SH-SY5Y (cell line): Measurements from ENCODE around the gene RTN4.

ENCODE experiments used
- GATA2 ChIP-seq: IDR thresholded peaks from 2 replicates; pipeline ENCODE4 v1.6.1; 2011; ENCODE audit warnings: mild to moderate bottlenecking, low read depth, low read length
- GATA3 ChIP-seq: IDR thresholded peaks from 2 replicates; pipeline ENCODE4 v1.6.1; 2011; ENCODE audit warnings: low read depth, mild to moderate bottlenecking, low read length, moderate library complexity

GRCh38 chr2:54941248-54941984 lies 108.8 kb downstream of the RTN4 start:
- TF ChIP-seq GATA3, result no peak
- no peak for TF ChIP-seq GATA2
